GM12891 (cell line): ENCODE results near the gene RAC2.
A peak's percentile ranks its signal among the peaks of the same experiment; 100 is the strongest.

Experiments
- DNase-seq: peaks from one replicate; pipeline ENCODE4 v3.0.0; 2011; ENCODE audit warnings: low spot score; ENCODE audit not compliant: insufficient read length
- FAIRE-seq: peaks from 2 replicates; lab custom pipeline; 2011; peaks lifted over from hg19 to GRCh38; lab: Jason Lieb, UNC
- PAX5 ChIP-seq: IDR thresholded peaks from 2 replicates; pipeline ENCODE4 v1.6.1; 2011; ENCODE audit warnings: low read length, moderate library complexity, mild to moderate bottlenecking; ENCODE audit not compliant: insufficient read depth, severe bottlenecking
- POLR2A ChIP-seq: IDR thresholded peaks from 2 replicates; pipeline ENCODE4 v1.6.1; 2011; ENCODE audit warnings: low read depth, low read length, control low read depth
- POLR2AphosphoS5 ChIP-seq: IDR thresholded peaks from 2 replicates; pipeline ENCODE4 v1.6.1; 2011; ENCODE audit warnings: low read depth, low read length, control low read depth
- POU2F2 ChIP-seq: IDR thresholded peaks from 2 replicates; pipeline ENCODE4 v1.6.1; 2011; ENCODE audit warnings: low read depth, mild to moderate bottlenecking, control low read depth, low read length, moderate library complexity
- SPI1 ChIP-seq: IDR thresholded peaks from 2 replicates; pipeline ENCODE4 v1.6.1; 2011; ENCODE audit warnings: low read depth, low read length, control low read depth
- TAF1 ChIP-seq: IDR thresholded peaks from 2 replicates; pipeline ENCODE4 v1.6.1; 2011; ENCODE audit warnings: low read depth, low read length, control low read depth

The RAC2 gene

DNA sequence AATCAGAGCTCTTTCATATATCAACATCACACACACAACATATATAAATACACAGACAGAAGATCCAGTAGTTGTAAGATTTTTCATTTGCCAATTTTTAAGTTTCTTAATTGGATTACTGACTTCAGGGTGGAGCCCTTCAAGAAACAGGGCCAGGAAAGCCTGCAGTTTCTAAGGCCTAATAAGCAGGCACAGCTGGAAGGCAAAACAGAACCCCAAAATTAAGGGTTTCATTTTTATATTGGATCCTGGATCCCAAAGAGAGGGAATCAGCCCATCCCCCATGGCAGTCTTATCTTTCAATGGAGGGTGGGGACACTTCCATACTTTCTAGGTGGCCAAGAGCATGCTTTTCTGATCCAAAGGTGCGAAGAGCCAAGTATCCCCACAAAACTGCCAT lies 51.3 kb downstream of the RAC2 start:
- no peak for TF ChIP-seq POLR2A
- no peak for TF ChIP-seq PAX5
- no peak for TF ChIP-seq POU2F2
- TF ChIP-seq SPI1, result no peak
- no peak for TF ChIP-seq TAF1
- DNase-seq (no peak), FAIRE-seq (no peak)

DNA sequence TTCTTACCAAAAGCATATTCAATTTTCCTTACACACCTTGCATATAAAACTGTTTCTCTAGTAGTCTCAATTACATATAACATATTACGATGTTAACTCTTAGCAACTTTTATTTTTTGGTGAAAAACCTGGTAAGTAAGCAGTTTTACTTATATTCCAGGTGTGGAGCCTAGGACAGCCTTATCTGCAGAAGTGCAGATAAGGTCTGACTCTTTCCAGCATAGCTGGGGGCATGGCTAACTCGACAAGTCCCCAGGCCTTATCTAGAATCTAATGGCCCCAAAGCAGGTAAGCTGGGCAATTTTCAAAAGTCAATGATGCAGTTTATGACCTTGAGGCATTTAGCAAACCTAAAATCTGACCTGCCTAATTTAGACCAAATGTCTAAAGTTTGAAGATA lies 51.9 kb downstream of the RAC2 start:
- no peak for TF ChIP-seq SPI1
- no peak for TF ChIP-seq TAF1
- TF ChIP-seq POU2F2, result no peak
- no peak for TF ChIP-seq PAX5
- TF ChIP-seq POLR2A, result no peak
- TF ChIP-seq POLR2AphosphoS5, result no peak
- FAIRE-seq (no peak), DNase-seq (no peak)

DNA sequence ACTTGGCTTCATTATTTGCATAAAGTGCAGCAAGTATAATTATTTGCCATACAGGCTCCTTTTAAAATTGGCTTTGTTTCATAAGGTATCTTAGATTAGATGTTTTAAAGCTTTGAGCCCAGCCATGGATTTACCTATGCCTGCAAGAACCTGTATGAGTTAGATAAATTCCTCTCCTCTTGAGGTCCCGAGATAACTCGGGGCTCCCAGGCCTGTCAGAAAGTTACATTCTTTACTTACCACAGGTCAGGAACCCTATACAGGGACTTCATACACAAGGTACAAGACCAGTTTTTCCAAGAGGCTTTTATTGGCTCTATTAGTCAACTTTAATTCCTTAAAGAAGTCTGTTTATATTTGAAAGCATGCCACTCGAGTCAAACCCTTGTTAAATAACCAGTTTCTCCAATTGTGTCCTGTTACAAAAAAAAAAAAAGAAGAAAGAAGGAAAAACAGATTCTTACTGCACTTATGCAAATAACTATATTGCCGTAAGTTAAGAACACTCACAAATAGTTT lies 53.7 kb downstream of the RAC2 start:
- TF ChIP-seq POLR2A (no peak), PAX5 (no peak), SPI1 (no peak), POLR2AphosphoS5 (no peak), TAF1 (no peak), POU2F2 (no peak)
- DNase-seq (no peak), FAIRE-seq (no peak)

DNA sequence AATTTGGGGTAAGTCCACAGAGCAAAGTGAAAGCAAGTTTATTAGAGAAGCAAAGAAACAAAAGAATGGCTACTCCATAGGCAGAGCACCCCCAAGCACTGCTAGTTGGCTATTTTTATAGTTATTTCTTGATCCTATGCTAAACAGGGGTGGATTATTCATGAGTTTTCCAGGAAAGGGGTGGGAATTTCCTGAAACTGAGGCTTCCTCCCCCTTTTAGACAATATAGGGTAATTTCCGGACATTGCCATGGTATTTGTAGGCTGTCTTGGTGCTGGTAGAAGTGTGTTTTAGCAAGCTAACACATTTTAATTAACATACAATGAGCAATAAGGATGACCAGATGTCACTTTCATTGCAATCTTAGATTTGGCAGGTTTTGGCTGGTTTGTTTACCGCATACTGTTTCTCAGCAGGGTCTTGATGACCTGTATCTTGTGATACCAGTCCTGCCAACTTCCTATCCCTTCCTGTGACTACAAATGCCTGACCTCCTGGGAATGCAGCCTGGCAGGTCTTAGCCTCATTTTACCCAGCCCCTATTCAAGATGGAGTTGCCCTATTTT lies 55.1 kb downstream of the RAC2 start:
- FAIRE-seq (no peak), DNase-seq (no peak)
- TF ChIP-seq PAX5 (no peak), TAF1 (no peak), POU2F2 (no peak), SPI1 (no peak), POLR2AphosphoS5 (no peak), POLR2A (no peak)

DNA sequence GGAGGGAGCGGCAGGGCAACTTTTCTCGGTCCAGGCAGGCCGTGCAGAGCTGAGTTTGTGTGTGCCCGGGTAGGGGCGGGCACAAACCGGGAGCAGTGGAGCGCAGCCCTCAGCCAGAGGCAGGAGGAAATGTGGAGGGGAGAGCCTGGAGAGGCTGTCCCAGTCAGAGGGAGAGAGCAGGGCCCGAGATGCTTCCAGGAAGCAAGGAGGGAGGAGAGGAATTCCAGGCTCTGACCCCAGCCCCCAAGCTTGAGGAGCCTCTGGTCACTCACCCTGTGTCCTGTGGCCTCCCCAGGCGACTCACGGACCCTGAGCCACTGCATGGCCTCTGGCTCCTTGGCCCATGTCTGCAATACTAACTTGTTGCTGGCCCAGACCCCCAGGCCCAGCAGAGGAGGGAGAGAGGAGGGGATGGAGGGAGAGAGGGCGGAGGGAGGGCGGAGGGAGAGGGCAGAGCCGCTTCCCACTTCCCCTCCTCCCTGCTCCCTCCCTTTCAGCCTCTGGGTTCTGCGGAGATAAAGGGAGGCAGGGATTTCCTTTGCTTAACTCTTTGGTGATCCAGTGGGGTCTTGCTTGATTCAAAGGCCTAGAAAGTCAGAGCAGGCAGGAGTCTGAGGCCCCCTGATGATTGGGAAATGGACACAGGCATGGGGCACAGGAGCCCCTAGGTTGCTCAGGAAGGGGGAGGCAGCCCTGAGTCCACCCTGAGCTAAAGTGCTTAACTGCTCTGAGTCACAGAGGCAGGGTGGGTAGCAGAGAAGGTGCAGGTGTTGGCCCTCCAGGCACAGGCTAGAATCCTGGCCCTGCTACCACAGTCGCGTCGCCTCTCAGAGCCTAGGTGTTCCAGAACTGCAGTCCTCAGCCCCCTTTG lies 55.9 kb downstream of the RAC2 start, which contains the start of gene C1QTNF6:
Gene C1QTNF6 (minus strand): TSS at position 357 of the 871 bp plus-strand sequence. CDS start 34 bp downstream, at position 323.
- TF ChIP-seq PAX5 (no peak), SPI1 (no peak), POU2F2 (no peak), TAF1 (no peak), POLR2A (no peak), POLR2AphosphoS5 (no peak)
- FAIRE-seq (no peak), DNase-seq (no peak)

DNA sequence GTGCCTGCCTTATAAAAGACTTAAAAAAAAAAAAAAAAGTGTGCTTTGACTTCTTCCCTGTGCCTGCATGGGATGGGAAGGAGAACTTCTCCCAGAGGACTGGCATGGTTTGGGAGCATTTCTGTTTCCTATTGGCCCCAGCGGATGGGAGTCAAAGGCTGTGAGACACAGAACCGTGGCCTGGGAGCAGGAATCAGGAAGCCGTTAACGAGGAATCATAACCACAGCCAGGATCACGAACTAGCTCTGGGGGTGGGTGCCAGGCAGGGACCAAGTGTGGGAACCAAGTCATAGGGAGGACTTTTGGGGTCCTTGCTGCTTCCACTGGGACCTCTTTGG lies 56.5 kb downstream of the RAC2 start:
- TF ChIP-seq POU2F2, result no peak
- no peak for TF ChIP-seq SPI1
- TF ChIP-seq TAF1, result no peak
- no peak for TF ChIP-seq PAX5
- no peak for TF ChIP-seq POLR2A
- no peak for TF ChIP-seq POLR2AphosphoS5
- DNase-seq (no peak), FAIRE-seq (no peak)

DNA sequence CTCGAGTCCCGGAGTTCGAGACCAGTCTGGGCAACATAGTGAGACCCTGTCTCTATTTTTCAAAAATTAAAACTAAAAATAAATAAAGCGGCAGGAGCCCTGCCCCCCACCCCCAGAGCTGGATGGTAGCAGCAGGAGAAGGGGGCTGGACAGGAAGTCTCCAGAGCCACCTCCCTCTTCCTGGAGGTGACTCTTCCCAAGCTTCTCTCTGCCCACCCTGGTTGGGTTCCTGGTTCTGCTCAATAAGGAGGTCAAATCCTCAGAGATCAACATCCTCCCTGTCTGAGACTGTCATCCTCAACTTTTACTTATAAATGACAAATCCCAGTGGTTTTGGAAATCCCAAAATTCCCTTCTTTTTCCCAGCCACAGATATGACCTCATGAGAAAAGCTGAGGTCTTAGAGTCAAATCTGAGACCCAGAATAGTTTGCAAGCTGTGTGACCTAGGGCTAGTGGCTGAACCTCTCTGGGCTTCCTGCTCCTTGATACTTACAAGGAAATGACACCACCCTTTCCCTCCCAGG lies 57.0 kb downstream of the RAC2 start:
- no peak for TF ChIP-seq SPI1
- TF ChIP-seq PAX5, result no peak
- TF ChIP-seq POU2F2, result no peak
- TF ChIP-seq POLR2A, result no peak
- TF ChIP-seq TAF1, result no peak
- TF ChIP-seq POLR2AphosphoS5, result no peak
- no peak for DNase-seq
- no peak for FAIRE-seq

DNA sequence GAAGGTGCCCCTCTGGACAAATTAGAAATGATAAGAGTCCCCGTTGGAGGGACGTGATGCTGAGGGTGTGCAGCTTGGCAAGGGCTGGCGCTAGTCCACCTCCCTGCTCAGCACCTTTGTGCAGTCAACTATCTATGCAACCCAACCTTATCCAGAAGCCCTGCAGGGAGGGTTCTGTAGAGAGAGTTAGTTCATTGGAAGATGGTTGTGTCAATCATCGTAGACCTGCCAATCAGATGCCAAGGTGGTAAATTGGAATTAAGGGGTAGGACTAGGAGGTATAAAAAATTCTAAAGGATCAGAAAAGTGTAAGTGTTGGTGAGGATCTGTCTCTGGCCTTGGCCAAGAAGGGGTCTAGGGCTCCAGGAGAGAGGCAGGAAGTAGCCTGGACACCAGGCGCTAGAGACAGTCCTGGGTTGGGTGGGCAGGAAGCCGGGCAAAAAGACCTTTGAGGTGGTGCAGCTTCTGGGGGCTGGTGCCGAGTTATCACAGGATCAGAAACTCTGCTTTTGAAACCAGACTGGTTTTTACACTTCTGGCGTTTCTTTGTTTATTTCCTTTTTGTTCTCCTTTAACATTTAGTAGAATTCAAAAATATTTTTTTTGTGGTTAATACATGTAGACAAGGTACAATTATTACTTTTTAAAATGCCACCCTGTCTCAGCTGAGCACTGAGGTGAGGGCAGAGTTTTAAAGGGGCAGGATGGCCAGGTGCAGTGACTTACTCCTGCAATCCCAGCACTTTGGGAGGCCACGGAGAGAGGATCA lies 57.7 kb downstream of the RAC2 start:
- FAIRE-seq (peak; percentile 84), DNase-seq (peak; percentile 71)
- TF ChIP-seq POLR2A, result no peak
- TF ChIP-seq TAF1, result no peak
- no peak for TF ChIP-seq SPI1
- no peak for TF ChIP-seq POU2F2
- no peak for TF ChIP-seq POLR2AphosphoS5
- no peak for TF ChIP-seq PAX5

DNA sequence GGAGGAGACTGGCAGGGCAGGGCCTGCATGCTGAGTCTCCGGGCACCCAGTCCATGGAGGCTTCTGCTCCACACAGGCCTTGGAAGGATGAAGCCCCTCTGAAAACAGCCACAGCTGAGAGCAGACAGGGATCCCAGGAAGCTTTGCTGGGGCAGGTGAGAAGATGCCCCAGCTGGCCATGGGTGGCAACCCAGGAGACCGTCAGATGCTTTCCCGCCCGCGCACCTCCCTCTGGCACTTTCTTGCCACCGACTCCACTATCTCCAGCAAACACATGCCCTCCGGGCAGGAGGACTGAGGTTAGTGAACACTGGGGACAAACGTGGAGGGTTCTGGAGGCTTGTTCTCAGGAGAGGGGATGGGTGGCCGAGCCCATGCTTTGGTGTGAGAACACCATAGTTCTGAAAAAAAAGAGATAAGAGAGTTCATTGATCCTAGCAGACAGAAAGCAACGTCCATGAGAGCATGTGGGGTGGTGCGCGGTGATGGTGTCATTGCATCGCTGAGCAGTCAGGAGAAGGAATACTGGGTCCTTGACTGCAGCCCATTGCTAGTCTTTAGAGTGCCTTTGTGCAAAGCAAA lies 58.3 kb downstream of the RAC2 start:
- FAIRE-seq, result no peak
- no peak for DNase-seq
- TF ChIP-seq POLR2A, result no peak

DNA sequence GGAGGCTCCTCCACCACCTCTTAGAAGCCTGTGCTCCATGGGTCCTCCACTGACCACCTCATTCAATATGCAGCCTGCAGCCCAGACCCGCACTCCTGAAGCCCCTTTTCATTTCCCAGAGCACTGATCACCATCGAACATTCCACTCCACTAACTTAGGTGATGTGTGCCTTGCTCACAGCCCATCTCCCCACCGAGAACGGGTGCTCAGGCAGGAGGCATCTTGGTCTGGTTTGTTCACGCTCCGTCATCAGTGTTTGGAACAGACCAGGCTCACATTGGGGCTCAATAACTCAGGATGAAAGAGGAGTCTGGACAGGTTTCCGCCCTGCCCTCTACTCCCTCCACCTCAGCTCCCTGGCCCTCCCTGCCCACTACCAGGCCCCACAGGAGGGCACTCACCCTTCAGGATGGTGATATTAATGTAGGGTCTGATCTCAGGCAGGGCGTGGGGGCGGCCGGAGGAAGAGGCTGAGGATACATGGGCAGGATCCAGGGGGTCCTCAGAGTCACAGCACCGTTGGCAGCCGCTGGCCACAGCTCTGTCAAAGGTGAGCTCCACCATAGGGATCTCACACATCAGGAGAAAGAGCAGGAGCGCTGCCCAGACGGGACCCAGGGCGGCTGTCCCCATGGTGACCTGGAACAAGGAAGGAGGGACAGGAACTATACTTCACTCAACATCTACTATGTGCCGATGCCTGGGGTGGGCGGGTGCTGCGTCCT lies 59.1 kb downstream of the RAC2 start:
- DNase-seq, result no peak
- no peak for TF ChIP-seq TAF1
- TF ChIP-seq POLR2A, result no peak
- TF ChIP-seq PAX5, result no peak
- TF ChIP-seq POLR2AphosphoS5, result no peak
- no peak for TF ChIP-seq SPI1
- TF ChIP-seq POU2F2, result no peak
- FAIRE-seq, result no peak
